GM10847 (cell line): Measurements from ENCODE around the gene LSR.

Source experiments
- POLR2A ChIP-seq: IDR thresholded peaks from 2 replicates; pipeline ENCODE4 v1.6.1; 2011; ENCODE audit not compliant: insufficient read length; ENCODE audit errors: extremely low read depth

LSR gene

GRCh38 chr19:35226748-35227147 lies 22.1 kb upstream of the LSR start:
- no peak for TF ChIP-seq POLR2A

- no peak for TF ChIP-seq POLR2A
Observed at GRCh38 chr19:35228177-35228930, 20.4 kb upstream of the LSR start, which contains the start of gene FAM187B. Gene FAM187B (minus strand): TSS chr19:35228739. CDS start chr19:35228680, 59 bp downstream.

GRCh38 chr19:35229601-35230000 lies 19.2 kb upstream of the LSR start:
- no peak for TF ChIP-seq POLR2A

GRCh38 chr19:35231956-35232645 lies 16.7 kb upstream of the LSR start:
- no peak for TF ChIP-seq POLR2A

GRCh38 chr19:35232912-35233311 lies 15.9 kb upstream of the LSR start:
- TF ChIP-seq POLR2A = no peak

- no peak for TF ChIP-seq POLR2A
Observed at GRCh38 chr19:35236638-35237400, 12.0 kb upstream of the LSR start.

- TF ChIP-seq POLR2A = no peak
Observed at GRCh38 chr19:35240327-35240726, 8.5 kb upstream of the LSR start.

GRCh38 chr19:35241417-35241816 lies 7.4 kb upstream of the LSR start:
- no peak for TF ChIP-seq POLR2A

- no peak for TF ChIP-seq POLR2A
Observed at GRCh38 chr19:35246466-35247092, 2.2 kb upstream of the LSR start.

- no peak for TF ChIP-seq POLR2A
Observed at GRCh38 chr19:35247526-35248309, 1.1 kb upstream of the LSR start.

- no peak for TF ChIP-seq POLR2A
Observed at GRCh38 chr19:35249146-35249847, 495 bp downstream of the LSR start.

GRCh38 chr19:35249848-35250711 lies 1.3 kb downstream of the LSR start:
- TF ChIP-seq POLR2A = no peak

- no peak for TF ChIP-seq POLR2A
Observed at GRCh38 chr19:35251456-35251855, 2.7 kb downstream of the LSR start.
